Astrocyte (in vitro differentiated cells and primary cell): ENCODE data around the gene CD84. TPM values are rescaled to one million over a fixed set of nuclear protein-coding genes. Genes with fewer than 3 reads are reported as not detected.

ENCODE experiments used
- DNase-seq: peaks from one replicate; pipeline ENCODE4 v3.0.0-alpha.2; 2010; ENCODE audit warnings: low read depth
- FAIRE-seq: peaks from 2 replicates; lab custom pipeline; 2011; peaks lifted over from hg19 to GRCh38; lab: Jason Lieb, UNC
- H2AFZ ChIP-seq: 2 replicates; pipeline ENCODE4 v1.6.0; 2012; ENCODE audit warnings: low read depth, low read length, inconsistent platforms
- H3K27ac ChIP-seq: 2 replicates; pipeline ENCODE4 v1.5.1; 2011; ENCODE audit warnings: low read depth, low read length, inconsistent platforms
- H3K27me3 ChIP-seq: 2 replicates; pipeline ENCODE4 v1.6.0; 2011; ENCODE audit warnings: low read length, inconsistent platforms; ENCODE audit not compliant: insufficient read depth
- H3K36me3 ChIP-seq: 2 replicates; pipeline ENCODE4 v1.5.1; 2011; ENCODE audit warnings: low read length, inconsistent platforms; ENCODE audit not compliant: insufficient read depth
- H3K4me1 ChIP-seq: 2 replicates; pipeline ENCODE4 v1.5.1; 2011; ENCODE audit warnings: low read length, inconsistent platforms; ENCODE audit not compliant: insufficient read depth
- H3K4me2 ChIP-seq: 2 replicates; pipeline ENCODE4 v1.6.0; 2012; ENCODE audit warnings: low read length, inconsistent platforms
- H3K4me3 ChIP-seq: 2 replicates; pipeline ENCODE4 v1.5.1; 2011; ENCODE audit warnings: low read depth, mild to moderate bottlenecking, low read length, inconsistent platforms; ENCODE audit not compliant: insufficient read depth
- H3K79me2 ChIP-seq: 2 replicates; pipeline ENCODE4 v1.6.0; 2012; ENCODE audit warnings: mild to moderate bottlenecking, low read length, inconsistent platforms; ENCODE audit not compliant: insufficient read depth
- H3K9ac ChIP-seq: 2 replicates; pipeline ENCODE4 v1.6.0; 2012; ENCODE audit warnings: mild to moderate bottlenecking, low read length, inconsistent platforms
- H3K9me3 ChIP-seq: 2 replicates; pipeline ENCODE4 v1.5.1; 2012; ENCODE audit warnings: low read depth, mild to moderate bottlenecking, low read length, inconsistent platforms; ENCODE audit not compliant: insufficient read depth
- H4K20me1 ChIP-seq: 2 replicates; pipeline ENCODE4 v1.6.0; 2012; ENCODE audit warnings: low read length, inconsistent platforms; ENCODE audit not compliant: insufficient read depth
- H3K27ac Mint-ChIP-seq: one replicate; pipeline ENCODE4 v1.8.0; 2021; ENCODE audit warnings: mild to moderate bottlenecking, mixed read lengths; ENCODE audit not compliant: unreplicated experiment
- H3K27me3 Mint-ChIP-seq: one replicate; pipeline ENCODE4 v1.8.0; 2021; ENCODE audit warnings: low read depth, mixed read lengths; ENCODE audit not compliant: unreplicated experiment
- H3K36me3 Mint-ChIP-seq: one replicate; pipeline ENCODE4 v1.8.0; 2021; ENCODE audit warnings: low read depth, mixed read lengths; ENCODE audit not compliant: unreplicated experiment
- H3K4me1 Mint-ChIP-seq: one replicate; pipeline ENCODE4 v1.8.0; 2021; ENCODE audit warnings: low read depth, mixed read lengths; ENCODE audit not compliant: unreplicated experiment
- H3K4me3 Mint-ChIP-seq: one replicate; pipeline ENCODE4 v1.8.0; 2021; ENCODE audit warnings: mild to moderate bottlenecking, moderate library complexity, mixed read lengths; ENCODE audit not compliant: unreplicated experiment
- H3K9me3 Mint-ChIP-seq: one replicate; pipeline ENCODE4 v1.8.0; 2021; ENCODE audit warnings: mild to moderate bottlenecking, mixed read lengths; ENCODE audit not compliant: unreplicated experiment
- CTCF ChIP-seq: IDR thresholded peaks from 2 replicates; pipeline ENCODE4 v1.5.1; 2011; ENCODE audit warnings: low read depth, mild to moderate bottlenecking, inconsistent platforms, low read length, moderate library complexity; ENCODE audit not compliant: insufficient read depth
- EZH2 ChIP-seq: IDR thresholded peaks from 2 replicates; pipeline ENCODE4 v1.6.1; 2012; ENCODE audit warnings: mild to moderate bottlenecking, low read length, inconsistent platforms; ENCODE audit not compliant: insufficient read depth
- total RNA-seq: library from RNA; stranded (reverse); gene quantifications from 2 replicates; pipeline ENCODE4 v1.2.1, GENCODE V29; 2021

The CD84 gene
- total RNA-seq, 1 donor from 2014 or later, result not detected

GRCh38 chr1:160550572-160551034 is 28.7 kb downstream of the CD84 start:
- no peaks in the 10 kb centered on the region for H3K36me3 ChIP-seq
- Mint-ChIP-seq H3K27me3 (peaks cover 15% of the 10 kb centered on the region), H3K4me3 (no peak overlapping the region), H3K27ac (no peak overlapping the region), H3K36me3 (no peaks in the 10 kb centered on the region), H3K9me3 (no peaks in the 10 kb centered on the region), H3K4me1 (no peaks in the 10 kb centered on the region)
- H3K4me2 ChIP-seq, result no peak overlapping the region
- no peak overlapping the region for H3K4me3 ChIP-seq
- TF ChIP-seq CTCF (no peak), EZH2 (no peak)
- no peak overlapping the region for H2AFZ ChIP-seq
- H3K9me3 ChIP-seq, result no peaks in the 10 kb centered on the region
- DNase-seq (no peak), FAIRE-seq (no peak)
- no peaks in the 10 kb centered on the region for H3K27me3 ChIP-seq
- no peaks in the 10 kb centered on the region for H3K79me2 ChIP-seq
- no peaks in the 10 kb centered on the region for H3K4me1 ChIP-seq
- no peaks in the 10 kb centered on the region for H4K20me1 ChIP-seq
- H3K9ac ChIP-seq, result no peak overlapping the region
- H3K27ac ChIP-seq, result no peak overlapping the region

- no peaks in the 10 kb centered on the region for H4K20me1 ChIP-seq
- no peak overlapping the region for H3K4me3 ChIP-seq
- no peaks in the 10 kb centered on the region for H3K9me3 ChIP-seq
- DNase-seq (no peak), FAIRE-seq (no peak)
- H3K36me3 Mint-ChIP-seq, result no peaks in the 10 kb centered on the region
- H3K79me2 ChIP-seq, result no peaks in the 10 kb centered on the region
- H3K27me3 ChIP-seq, result no peaks in the 10 kb centered on the region
- H3K4me2 ChIP-seq, result no peak overlapping the region
- no peak overlapping the region for H2AFZ ChIP-seq
- TF ChIP-seq CTCF, result no peak
- no peak for TF ChIP-seq EZH2
- no peaks in the 10 kb centered on the region for H3K9me3 Mint-ChIP-seq
- no peak overlapping the region for H3K27ac Mint-ChIP-seq
- no peaks in the 10 kb centered on the region for H3K4me1 ChIP-seq
- H3K27me3 Mint-ChIP-seq, result peaks cover 15% of the 10 kb centered on the region
- no peaks in the 10 kb centered on the region for H3K36me3 ChIP-seq
- no peak overlapping the region for H3K9ac ChIP-seq
- H3K4me3 Mint-ChIP-seq, result no peak overlapping the region
- no peaks in the 10 kb centered on the region for H3K4me1 Mint-ChIP-seq
- H3K27ac ChIP-seq, result no peak overlapping the region
Measured at GRCh38 chr1:160549665-160550006, 29.7 kb downstream of the CD84 start.

GRCh38 chr1:160548960-160549664 is 30.2 kb downstream of the CD84 start:
- no peak overlapping the region for H3K4me2 ChIP-seq
- Mint-ChIP-seq H3K27me3 (peaks cover 15% of the 10 kb centered on the region), H3K36me3 (no peaks in the 10 kb centered on the region), H3K9me3 (no peaks in the 10 kb centered on the region), H3K4me1 (no peaks in the 10 kb centered on the region), H3K4me3 (no peak overlapping the region), H3K27ac (no peak overlapping the region)
- no peak for TF ChIP-seq EZH2
- no peak for TF ChIP-seq CTCF
- H3K79me2 ChIP-seq, result no peaks in the 10 kb centered on the region
- H3K36me3 ChIP-seq, result no peaks in the 10 kb centered on the region
- no peaks in the 10 kb centered on the region for H3K4me1 ChIP-seq
- DNase-seq (no peak), FAIRE-seq (no peak)
- H3K27ac ChIP-seq, result no peak overlapping the region
- H3K9me3 ChIP-seq, result no peaks in the 10 kb centered on the region
- H3K27me3 ChIP-seq, result no peaks in the 10 kb centered on the region
- no peaks in the 10 kb centered on the region for H4K20me1 ChIP-seq
- no peak overlapping the region for H3K4me3 ChIP-seq
- H2AFZ ChIP-seq, result no peak overlapping the region
- H3K9ac ChIP-seq, result no peak overlapping the region
